ENCODE measurements around the gene TAGLN.

The TAGLN gene

GRCh38 chr11:117201658-117202305 is 2.6 kb downstream of the TAGLN start:
- no peak overlapping the region for H3K4me3 ChIP-seq (ENCODE audit: low read length)
- H3K27me3 ChIP-seq (ENCODE audit: control insufficient read depth, low read length) = no peaks in the 10 kb centered on the region
- peaks cover 4% of the 10 kb centered on the region; the same call in 1 of the 2 replicates for H3K36me3 ChIP-seq (ENCODE audit: control insufficient read depth, low read length)
- no peaks in the 10 kb centered on the region for H3K4me1 ChIP-seq (ENCODE audit: control insufficient read depth, low read length)
- no peaks in the 10 kb centered on the region for H3K9me2 ChIP-seq (replicated peaks; ENCODE audit: control insufficient read depth, low read length)
- no peak overlapping the region for H3K27ac ChIP-seq (ENCODE audit: low read depth, low read length)
- H3K9me3 ChIP-seq (ENCODE audit: control insufficient read depth, insufficient read depth, low read length) = no peaks in the 10 kb centered on the region
- no peaks in the 10 kb centered on the region for H3F3A ChIP-seq (ENCODE audit: control insufficient read depth, insufficient read depth)
- no peak for TF ChIP-seq EZH2phosphoT487 (IDR thresholded peaks at IDR 0.05; ENCODE audit: borderline replicate concordance, low read length)
- TF ChIP-seq, protein P1, sequence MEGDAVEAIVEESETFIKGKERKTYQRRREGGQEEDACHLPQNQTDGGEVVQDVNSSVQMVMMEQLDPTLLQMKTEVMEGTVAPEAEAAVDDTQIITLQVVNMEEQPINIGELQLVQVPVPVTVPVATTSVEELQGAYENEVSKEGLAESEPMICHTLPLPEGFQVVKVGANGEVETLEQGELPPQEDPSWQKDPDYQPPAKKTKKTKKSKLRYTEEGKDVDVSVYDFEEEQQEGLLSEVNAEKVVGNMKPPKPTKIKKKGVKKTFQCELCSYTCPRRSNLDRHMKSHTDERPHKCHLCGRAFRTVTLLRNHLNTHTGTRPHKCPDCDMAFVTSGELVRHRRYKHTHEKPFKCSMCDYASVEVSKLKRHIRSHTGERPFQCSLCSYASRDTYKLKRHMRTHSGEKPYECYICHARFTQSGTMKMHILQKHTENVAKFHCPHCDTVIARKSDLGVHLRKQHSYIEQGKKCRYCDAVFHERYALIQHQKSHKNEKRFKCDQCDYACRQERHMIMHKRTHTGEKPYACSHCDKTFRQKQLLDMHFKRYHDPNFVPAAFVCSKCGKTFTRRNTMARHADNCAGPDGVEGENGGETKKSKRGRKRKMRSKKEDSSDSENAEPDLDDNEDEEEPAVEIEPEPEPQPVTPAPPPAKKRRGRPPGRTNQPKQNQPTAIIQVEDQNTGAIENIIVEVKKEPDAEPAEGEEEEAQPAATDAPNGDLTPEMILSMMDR (IDR thresholded peaks at IDR 0.05; ENCODE audit: low read depth, low read length, poor library complexity, severe bottlenecking) = no peak
- no peaks in the 10 kb centered on the region for H3K79me2 ChIP-seq (ENCODE audit: control insufficient read depth, low read length)
- H3K4me2 ChIP-seq (ENCODE audit: low read length) = no peak overlapping the region
- no peaks in the 10 kb centered on the region for H4K20me1 ChIP-seq (ENCODE audit: control insufficient read depth, insufficient read depth, low read depth, low read length)

GRCh38 chr11:117202386-117203068 is 3.4 kb downstream of the TAGLN start:
- Histone ChIP-seq H3K9me3 (ENCODE audit: control insufficient read depth, insufficient read depth, low read length) (no peaks in the 10 kb centered on the region), H3K79me2 (ENCODE audit: control insufficient read depth, low read length) (no peaks in the 10 kb centered on the region), H3K27me3 (ENCODE audit: control insufficient read depth, low read length) (no peaks in the 10 kb centered on the region), H3K9me2 (replicated peaks; ENCODE audit: control insufficient read depth, low read length) (no peaks in the 10 kb centered on the region), H4K20me1 (ENCODE audit: control insufficient read depth, insufficient read depth, low read depth, low read length) (no peaks in the 10 kb centered on the region), H3K36me3 (ENCODE audit: control insufficient read depth, low read length) (peaks cover 4% of the 10 kb centered on the region; the same call in 1 of the 2 replicates), H3K4me1 (ENCODE audit: control insufficient read depth, low read length) (no peaks in the 10 kb centered on the region), H3K27ac (ENCODE audit: low read depth, low read length) (no peak overlapping the region), H3K4me2 (ENCODE audit: low read length) (no peak overlapping the region), H3K4me3 (ENCODE audit: low read length) (no peak overlapping the region), H3F3A (ENCODE audit: control insufficient read depth, insufficient read depth) (no peaks in the 10 kb centered on the region)
- TF ChIP-seq, protein P1 (IDR thresholded peaks at IDR 0.05; ENCODE audit: low read depth, low read length, poor library complexity, severe bottlenecking) = no peak
- TF ChIP-seq EZH2phosphoT487 (IDR thresholded peaks at IDR 0.05; ENCODE audit: borderline replicate concordance, low read length) = no peak

GRCh38 chr11:117203069-117203407 is 3.9 kb downstream of the TAGLN start:
- no peaks in the 10 kb centered on the region for H4K20me1 ChIP-seq (ENCODE audit: control insufficient read depth, insufficient read depth, low read depth, low read length)
- no peaks in the 10 kb centered on the region for H3K4me1 ChIP-seq (ENCODE audit: control insufficient read depth, low read length)
- H3K9me3 ChIP-seq (ENCODE audit: control insufficient read depth, insufficient read depth, low read length) = no peaks in the 10 kb centered on the region
- TF ChIP-seq EZH2phosphoT487 (IDR thresholded peaks at IDR 0.05; ENCODE audit: borderline replicate concordance, low read length) = no peak
- TF ChIP-seq, protein P1 (IDR thresholded peaks at IDR 0.05; ENCODE audit: low read depth, low read length, poor library complexity, severe bottlenecking) = no peak
- no peaks in the 10 kb centered on the region for H3K9me2 ChIP-seq (replicated peaks; ENCODE audit: control insufficient read depth, low read length)
- peaks cover 4% of the 10 kb centered on the region; the same call in 1 of the 2 replicates for H3K36me3 ChIP-seq (ENCODE audit: control insufficient read depth, low read length)
- H3K4me2 ChIP-seq (ENCODE audit: low read length) = no peak overlapping the region
- no peak overlapping the region for H3K4me3 ChIP-seq (ENCODE audit: low read length)
- H3K27ac ChIP-seq (ENCODE audit: low read depth, low read length) = no peak overlapping the region
- no peaks in the 10 kb centered on the region for H3K79me2 ChIP-seq (ENCODE audit: control insufficient read depth, low read length)
- H3K27me3 ChIP-seq (ENCODE audit: control insufficient read depth, low read length) = no peaks in the 10 kb centered on the region
- no peaks in the 10 kb centered on the region for H3F3A ChIP-seq (ENCODE audit: control insufficient read depth, insufficient read depth)

All from DOHH2 (cell line).